B cell (primary cell): Measurements from ENCODE around the gene CLASP1.

Source experiments
- CTCF ChIP-seq: fragments of 200-600 bp; IDR thresholded peaks from one replicate; pipeline ENCODE4 v1.8.0; 2022; ENCODE audit warnings: antibody characterized with exemption, mild to moderate bottlenecking
- EZH2 ChIP-seq: IDR thresholded peaks from 2 replicates; pipeline ENCODE4 v1.6.1; 2012; ENCODE audit warnings: borderline replicate concordance, low read depth, mild to moderate bottlenecking, moderate library complexity, low read length; ENCODE audit not compliant: insufficient read depth, poor library complexity, severe bottlenecking

- no peak for TF ChIP-seq EZH2
- no peak for TF ChIP-seq CTCF
These were observed 40.1 kb upstream of the CLASP1 start for GRCh38 chr2:121689356-121689755.
